ENCODE results near the gene WDR70.
"Not testable (repeated sequence)": the region's sequence is repeated elsewhere in the genome, so short reads cannot be mapped to it uniquely, and the experiment has no call there.

The WDR70 gene

DNA sequence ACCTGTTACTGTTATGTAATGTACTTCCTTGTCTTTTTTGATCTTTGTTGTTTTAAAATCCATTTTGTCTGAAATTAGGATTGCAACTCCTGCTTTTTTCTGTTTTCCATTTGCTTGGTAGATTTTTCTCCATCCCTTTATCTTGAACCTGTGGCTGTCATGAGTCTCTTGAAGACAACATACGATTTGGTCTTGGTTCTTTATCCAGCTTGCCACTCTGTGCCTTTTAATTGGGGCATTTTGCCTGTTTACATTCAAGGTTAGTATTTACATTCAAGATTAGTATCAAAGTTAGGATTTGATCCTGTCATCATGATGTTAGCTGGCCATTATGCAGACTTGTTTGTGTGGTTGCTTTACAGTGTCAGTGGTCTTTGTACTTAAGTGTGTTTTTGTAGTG, 304.0 kb downstream of the WDR70 start:
- Histone ChIP-seq H3K36me3 (no peaks in the 10 kb centered on the region), H3K27me3 (ENCODE audit: insufficient read depth, low read depth, severe bottlenecking) (no peaks in the 10 kb centered on the region), H3K27ac (no peak overlapping the region), H3K4me3 (ENCODE audit: low read depth, low read length) (no peak overlapping the region), H3K9me3 (ENCODE audit: severe bottlenecking) (no peaks in the 10 kb centered on the region)
- DNase-seq, result no peak
- TF ChIP-seq, protein P1, sequence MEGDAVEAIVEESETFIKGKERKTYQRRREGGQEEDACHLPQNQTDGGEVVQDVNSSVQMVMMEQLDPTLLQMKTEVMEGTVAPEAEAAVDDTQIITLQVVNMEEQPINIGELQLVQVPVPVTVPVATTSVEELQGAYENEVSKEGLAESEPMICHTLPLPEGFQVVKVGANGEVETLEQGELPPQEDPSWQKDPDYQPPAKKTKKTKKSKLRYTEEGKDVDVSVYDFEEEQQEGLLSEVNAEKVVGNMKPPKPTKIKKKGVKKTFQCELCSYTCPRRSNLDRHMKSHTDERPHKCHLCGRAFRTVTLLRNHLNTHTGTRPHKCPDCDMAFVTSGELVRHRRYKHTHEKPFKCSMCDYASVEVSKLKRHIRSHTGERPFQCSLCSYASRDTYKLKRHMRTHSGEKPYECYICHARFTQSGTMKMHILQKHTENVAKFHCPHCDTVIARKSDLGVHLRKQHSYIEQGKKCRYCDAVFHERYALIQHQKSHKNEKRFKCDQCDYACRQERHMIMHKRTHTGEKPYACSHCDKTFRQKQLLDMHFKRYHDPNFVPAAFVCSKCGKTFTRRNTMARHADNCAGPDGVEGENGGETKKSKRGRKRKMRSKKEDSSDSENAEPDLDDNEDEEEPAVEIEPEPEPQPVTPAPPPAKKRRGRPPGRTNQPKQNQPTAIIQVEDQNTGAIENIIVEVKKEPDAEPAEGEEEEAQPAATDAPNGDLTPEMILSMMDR (IDR thresholded peaks at IDR 0.05; ENCODE audit: low read depth, low read length), result no peak

DNA sequence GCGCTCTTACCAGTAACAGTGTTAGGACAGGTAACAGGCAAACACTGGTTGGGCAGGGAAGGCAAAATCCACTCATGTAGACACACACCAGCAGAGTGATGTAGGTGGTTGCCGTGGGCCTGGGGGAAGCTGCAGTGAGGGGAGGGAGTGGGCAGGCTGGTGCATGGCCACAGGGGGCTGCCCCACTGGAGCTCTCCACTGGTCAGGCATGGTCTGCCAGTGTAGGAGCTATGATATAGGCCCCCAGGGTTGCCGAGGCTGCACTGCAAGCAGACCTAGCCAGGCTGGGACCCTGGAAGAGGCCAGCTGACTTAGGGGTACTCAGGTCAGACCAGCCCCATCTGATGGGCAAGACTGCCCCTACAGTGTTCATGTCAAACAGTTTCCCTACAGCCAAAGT, 306.1 kb downstream of the WDR70 start:
- Histone ChIP-seq H3K4me3 (ENCODE audit: low read depth, low read length) (no peak overlapping the region), H3K27ac (no peak overlapping the region), H3K36me3 (no peaks in the 10 kb centered on the region), H3K9me3 (ENCODE audit: severe bottlenecking) (no peaks in the 10 kb centered on the region), H3K27me3 (ENCODE audit: insufficient read depth, low read depth, severe bottlenecking) (no peaks in the 10 kb centered on the region)
- no peak for DNase-seq
- TF ChIP-seq, protein P1 (IDR thresholded peaks at IDR 0.05; ENCODE audit: low read depth, low read length), result no peak

DNA sequence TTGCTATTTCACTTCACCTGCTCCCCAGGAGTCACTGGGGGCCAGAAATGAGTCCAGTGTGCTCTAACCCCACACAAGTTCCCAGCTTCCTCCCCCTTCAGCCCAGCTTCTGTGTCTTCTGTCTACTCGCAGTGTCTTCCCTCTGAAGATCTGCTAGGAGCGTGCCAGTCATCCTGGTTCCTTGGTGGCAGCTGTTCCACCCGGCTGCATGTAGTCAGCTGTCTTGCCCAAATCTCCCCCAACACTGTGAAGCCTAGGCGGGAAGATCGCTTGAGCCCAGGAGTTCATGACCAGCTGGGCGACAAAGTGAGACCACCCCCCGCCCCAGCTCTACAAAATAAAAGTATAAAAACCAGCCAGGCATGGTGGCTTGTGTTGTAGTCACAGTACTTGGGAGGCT, 306.7 kb downstream of the WDR70 start:
- DNase-seq, result no peak
- no peak overlapping the region for H3K4me3 ChIP-seq (ENCODE audit: low read depth, low read length)
- no peak overlapping the region for H3K27ac ChIP-seq
- no peaks in the 10 kb centered on the region for H3K36me3 ChIP-seq
- no peaks in the 10 kb centered on the region for H3K9me3 ChIP-seq (ENCODE audit: severe bottlenecking)
- H3K27me3 ChIP-seq (ENCODE audit: insufficient read depth, low read depth, severe bottlenecking), result no peaks in the 10 kb centered on the region
- TF ChIP-seq, protein P1 (IDR thresholded peaks at IDR 0.05; ENCODE audit: low read depth, low read length), result no peak

DNA sequence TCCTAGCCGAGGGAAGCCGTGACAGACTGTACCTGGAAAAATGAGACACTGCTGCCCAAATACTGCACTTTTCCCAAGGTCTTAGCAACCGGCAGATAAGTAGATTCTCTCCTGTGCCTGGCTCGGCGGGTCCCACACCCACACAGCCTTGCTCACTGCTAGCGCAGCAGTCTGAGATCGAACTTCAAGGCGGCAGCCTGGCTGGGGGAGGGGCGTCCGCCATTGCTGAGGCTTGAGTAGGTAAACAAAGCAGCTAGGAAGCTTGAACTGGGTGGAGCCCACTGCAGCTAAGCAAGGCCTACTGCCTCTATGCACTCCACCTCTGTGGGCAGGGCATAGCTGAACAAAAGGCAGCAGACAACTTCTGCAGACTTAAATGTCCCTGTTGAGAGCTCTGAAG, 309.8 kb downstream of the WDR70 start:
- not testable (repeated sequence) for H3K36me3 ChIP-seq; DNase-seq; H3K27ac ChIP-seq; H3K27me3 ChIP-seq (ENCODE audit: insufficient read depth, low read depth, severe bottlenecking); H3K4me3 ChIP-seq (ENCODE audit: low read depth, low read length); H3K9me3 ChIP-seq (ENCODE audit: severe bottlenecking)

DNA sequence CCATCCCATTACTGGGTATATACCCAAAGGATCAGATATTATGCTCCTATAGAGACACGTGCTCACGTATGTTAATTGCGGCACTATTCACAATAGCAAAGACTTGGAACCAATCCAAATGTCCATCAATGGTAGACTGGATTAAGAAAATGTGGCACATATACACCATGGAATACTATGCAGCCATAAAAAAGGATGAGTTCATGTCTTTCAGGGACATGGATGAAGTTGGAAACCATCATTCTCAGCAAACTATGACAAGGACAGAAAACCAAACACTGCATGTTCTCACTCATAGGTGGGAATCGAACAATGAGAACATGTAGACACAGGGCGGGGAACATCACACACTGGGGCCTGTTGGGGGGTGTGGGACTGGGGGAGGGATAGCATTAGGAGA, 315.2 kb downstream of the WDR70 start:
- not testable (repeated sequence) for H3K27me3 ChIP-seq (ENCODE audit: insufficient read depth, low read depth, severe bottlenecking); H3K4me3 ChIP-seq (ENCODE audit: low read depth, low read length); H3K27ac ChIP-seq; H3K9me3 ChIP-seq (ENCODE audit: severe bottlenecking); DNase-seq; H3K36me3 ChIP-seq

DNA sequence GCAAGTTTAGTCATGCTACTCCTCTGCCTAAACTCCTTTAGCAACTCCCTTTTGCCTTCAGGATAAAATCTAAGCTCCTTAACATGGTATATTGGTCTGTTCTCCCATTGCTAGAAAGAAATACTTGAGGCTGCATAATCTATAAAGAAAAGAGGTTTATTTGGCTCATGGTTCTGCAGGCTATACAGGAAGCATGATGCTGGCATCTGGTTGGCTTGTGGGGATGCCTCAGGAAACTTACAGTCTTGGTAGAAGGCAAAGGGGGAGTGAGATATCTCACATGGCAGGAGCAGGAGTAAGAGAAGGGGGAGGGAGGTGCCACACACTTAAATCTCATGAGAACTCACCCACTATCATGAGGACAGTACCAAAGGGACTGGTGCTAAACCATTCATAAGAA, 315.7 kb downstream of the WDR70 start:
- H3K9me3 ChIP-seq (ENCODE audit: severe bottlenecking), result peaks cover 3% of the 10 kb centered on the region
- TF ChIP-seq, protein P1 (IDR thresholded peaks at IDR 0.05; ENCODE audit: low read depth, low read length), result no peak
- H3K4me3 ChIP-seq (ENCODE audit: low read depth, low read length), result no peak overlapping the region
- DNase-seq, result no peak
- H3K36me3 ChIP-seq, result no peaks in the 10 kb centered on the region
- no peak overlapping the region for H3K27ac ChIP-seq
- no peaks in the 10 kb centered on the region for H3K27me3 ChIP-seq (ENCODE audit: insufficient read depth, low read depth, severe bottlenecking)

DNA sequence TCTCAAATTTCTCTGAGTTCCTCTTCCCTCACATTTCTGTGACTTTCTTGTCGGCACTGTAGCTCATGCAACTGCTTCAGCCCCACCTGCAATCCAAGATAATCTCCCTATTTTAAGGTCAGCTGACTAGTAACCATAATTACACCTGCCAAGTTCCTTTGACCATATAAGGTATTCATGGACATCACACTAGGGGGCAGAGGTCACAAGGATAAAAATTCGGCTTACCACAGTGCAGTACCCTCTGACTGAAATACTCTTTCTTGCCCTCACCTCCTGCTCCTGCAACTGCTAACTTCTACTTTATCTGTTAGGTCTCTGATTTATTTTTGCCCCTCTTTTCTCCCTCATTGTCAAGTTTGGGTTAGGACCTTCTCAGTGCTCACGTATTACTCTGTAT, 316.5 kb downstream of the WDR70 start:
- Histone ChIP-seq H3K4me3 (ENCODE audit: low read depth, low read length) (no peak overlapping the region), H3K36me3 (no peaks in the 10 kb centered on the region), H3K27ac (no peak overlapping the region), H3K9me3 (ENCODE audit: severe bottlenecking) (peaks cover 3% of the 10 kb centered on the region), H3K27me3 (ENCODE audit: insufficient read depth, low read depth, severe bottlenecking) (no peaks in the 10 kb centered on the region)
- TF ChIP-seq, protein P1 (IDR thresholded peaks at IDR 0.05; ENCODE audit: low read depth, low read length), result no peak
- DNase-seq, result no peak

Data from WERI-Rb-1 (cell line).